MM.1S (cell line): Measurements from ENCODE around the gene GPANK1.
A peak's percentile ranks its signal among the peaks of the same experiment; 100 is the strongest.

ENCODE experiments used
- DNase-seq: peaks from one replicate; pipeline ENCODE4 v3.0.0-alpha.2; 2015
- H2AFZ ChIP-seq: fragments of 300-600 bp; sonication (generic); 2 replicates; pipeline ENCODE4 v1.6.0; 2016; ENCODE audit warnings: antibody characterized with exemption, low read length
- H3F3A ChIP-seq: fragments of 300-600 bp; sonication (generic); 2 replicates; pipeline ENCODE4 v1.6.1; 2016; ENCODE audit warnings: mild to moderate bottlenecking, antibody characterized with exemption, low read length, moderate library complexity, mixed read lengths; ENCODE audit not compliant: insufficient read depth
- H3K27ac ChIP-seq: fragments of 300-600 bp; sonication (generic); 2 replicates; pipeline ENCODE4 v1.5.1; 2016; ENCODE audit warnings: mild to moderate bottlenecking, low read length
- H3K27me3 ChIP-seq: fragments of 300-600 bp; sonication (generic); replicated peaks from 2 replicates; pipeline ENCODE4 v1.6.0; 2016; ENCODE audit warnings: low read length; ENCODE audit not compliant: insufficient read depth
- H3K36me3 ChIP-seq: fragments of 300-600 bp; sonication (generic); replicated peaks from 2 replicates; pipeline ENCODE4 v1.6.1; 2016; ENCODE audit warnings: mild to moderate bottlenecking, low read length, mixed read lengths; ENCODE audit not compliant: insufficient read depth
- H3K4me1 ChIP-seq: fragments of 300-600 bp; sonication (generic); 2 replicates; pipeline ENCODE4 v1.6.1; 2016; ENCODE audit warnings: low read length, mixed read lengths
- H3K4me2 ChIP-seq: fragments of 300-600 bp; sonication (generic); 2 replicates; pipeline ENCODE4 v1.6.0; 2016; ENCODE audit warnings: low read depth, low read length
- H3K4me3 ChIP-seq: fragments of 300-600 bp; sonication (generic); 2 replicates; pipeline ENCODE4 v1.5.1; 2016; ENCODE audit warnings: low read length, mixed read lengths
- H3K79me2 ChIP-seq: fragments of 300-600 bp; sonication (generic); 2 replicates; pipeline ENCODE4 v1.6.1; 2016; ENCODE audit warnings: mixed run types, low read length, mixed read lengths
- H3K9ac ChIP-seq: fragments of 300-600 bp; sonication (generic); 2 replicates; pipeline ENCODE4 v1.6.1; 2016; ENCODE audit warnings: low read length, mixed read lengths
- H3K9me2 ChIP-seq: fragments of 300-600 bp; sonication (generic); replicated peaks from 2 replicates; pipeline ENCODE4 v1.6.1; 2016; ENCODE audit warnings: mild to moderate bottlenecking, low read length, mixed read lengths; ENCODE audit not compliant: insufficient read depth
- H3K9me3 ChIP-seq: fragments of 300-600 bp; sonication (generic); replicated peaks from 2 replicates; pipeline ENCODE4 v1.6.1; 2016; ENCODE audit warnings: mild to moderate bottlenecking, low read length, mixed read lengths; ENCODE audit not compliant: insufficient read depth
- H4K20me1 ChIP-seq: fragments of 300-600 bp; sonication (generic); 2 replicates; pipeline ENCODE4 v1.6.1; 2016; ENCODE audit warnings: mild to moderate bottlenecking, low read length, moderate library complexity, mixed read lengths; ENCODE audit not compliant: insufficient read depth
- EZH2 ChIP-seq: fragments of 300-600 bp; sonication (generic); optimal IDR thresholded peaks from 2 replicates; pipeline ENCODE3; 2017; ENCODE audit warnings: low read depth, mild to moderate bottlenecking, antibody characterized with exemption, low read length, mixed read lengths
- EZH2phosphoT487 ChIP-seq: fragments of 300-600 bp; sonication (generic); IDR thresholded peaks from 2 replicates; pipeline ENCODE4 v1.6.1; 2018; ENCODE audit warnings: antibody characterized with exemption, low read length
- TF ChIP-seq, protein P1 (sequence below): fragments of 300-600 bp; sonication (generic); IDR thresholded peaks from 2 replicates; pipeline ENCODE4 v1.5.1; 2016; ENCODE audit warnings: antibody characterized with exemption, low read length, mixed read lengths

The GPANK1 gene

DNA sequence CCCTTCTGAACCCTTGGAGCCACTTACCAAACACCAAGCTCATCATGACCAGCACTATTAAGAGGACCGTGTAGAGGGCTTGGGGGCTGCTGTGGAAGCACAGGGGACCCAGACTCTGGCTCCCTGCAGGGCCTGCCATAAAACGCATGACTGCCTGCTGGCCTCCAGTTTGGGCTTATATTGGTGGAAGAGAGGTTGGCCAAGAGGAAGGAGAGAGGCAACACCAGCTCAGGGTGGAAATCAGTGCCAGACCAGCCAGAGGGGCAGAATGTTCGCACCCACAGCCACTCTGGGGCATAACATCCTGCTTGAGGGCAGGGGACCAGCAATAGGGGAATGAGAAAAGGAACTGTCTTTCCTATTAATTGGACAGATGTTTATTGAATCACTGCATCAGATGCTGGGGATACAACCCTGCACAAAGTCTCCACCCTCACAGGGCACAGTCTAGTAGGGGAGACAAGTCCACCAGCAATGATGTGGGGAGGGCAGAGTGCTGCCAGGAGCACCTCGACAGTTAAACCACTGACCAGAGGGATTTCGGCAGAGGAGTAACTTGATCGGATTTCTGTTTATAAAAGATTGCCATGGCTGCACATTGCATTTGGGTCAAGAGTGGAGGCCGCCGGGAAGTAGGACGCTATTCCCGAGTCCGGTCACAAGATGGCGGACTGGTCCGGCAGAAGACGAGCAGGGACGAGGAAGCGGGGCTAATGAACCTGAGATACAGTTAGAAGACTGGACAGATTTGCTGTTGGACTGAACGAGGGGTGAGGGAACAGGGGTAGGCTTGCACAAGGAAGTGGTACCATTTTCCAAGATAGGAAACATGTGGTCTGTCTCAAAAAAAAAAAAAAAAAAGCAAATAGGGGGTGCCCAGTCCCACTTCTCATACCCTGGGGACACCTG is 15.7 kb upstream of the GPANK1 start, which contains the start of gene LY6G5C:
TSS of gene LY6G5C (minus strand) at position 842 of the 909 bp plus-strand sequence. CDS start at position 148, 694 bp downstream.
- H3K36me3 ChIP-seq = no peaks in the 10 kb centered on the region
- no peaks in the 10 kb centered on the region; the same call in 1 of the 2 replicates for H3K4me1 ChIP-seq
- peak within 1 kb of the TSS; percentile 93 for H3K4me2 ChIP-seq
- H3F3A ChIP-seq = peaks cover 5% of the 10 kb centered on the region; the same call in 1 of the 2 replicates
- no peaks in the 10 kb centered on the region for H3K27me3 ChIP-seq
- peak within 1 kb of the TSS; percentile 58; the same call in 1 of the 2 replicates for H3K9ac ChIP-seq
- H4K20me1 ChIP-seq = no peaks in the 10 kb centered on the region
- no peaks in the 10 kb centered on the region for H3K79me2 ChIP-seq
- peak within 1 kb of the TSS; percentile 94 for H2AFZ ChIP-seq
- no peaks in the 10 kb centered on the region for H3K9me3 ChIP-seq
- DNase-seq = peak; percentile 65
- TF ChIP-seq, protein P1, sequence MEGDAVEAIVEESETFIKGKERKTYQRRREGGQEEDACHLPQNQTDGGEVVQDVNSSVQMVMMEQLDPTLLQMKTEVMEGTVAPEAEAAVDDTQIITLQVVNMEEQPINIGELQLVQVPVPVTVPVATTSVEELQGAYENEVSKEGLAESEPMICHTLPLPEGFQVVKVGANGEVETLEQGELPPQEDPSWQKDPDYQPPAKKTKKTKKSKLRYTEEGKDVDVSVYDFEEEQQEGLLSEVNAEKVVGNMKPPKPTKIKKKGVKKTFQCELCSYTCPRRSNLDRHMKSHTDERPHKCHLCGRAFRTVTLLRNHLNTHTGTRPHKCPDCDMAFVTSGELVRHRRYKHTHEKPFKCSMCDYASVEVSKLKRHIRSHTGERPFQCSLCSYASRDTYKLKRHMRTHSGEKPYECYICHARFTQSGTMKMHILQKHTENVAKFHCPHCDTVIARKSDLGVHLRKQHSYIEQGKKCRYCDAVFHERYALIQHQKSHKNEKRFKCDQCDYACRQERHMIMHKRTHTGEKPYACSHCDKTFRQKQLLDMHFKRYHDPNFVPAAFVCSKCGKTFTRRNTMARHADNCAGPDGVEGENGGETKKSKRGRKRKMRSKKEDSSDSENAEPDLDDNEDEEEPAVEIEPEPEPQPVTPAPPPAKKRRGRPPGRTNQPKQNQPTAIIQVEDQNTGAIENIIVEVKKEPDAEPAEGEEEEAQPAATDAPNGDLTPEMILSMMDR = peak; percentile 64
- no peak for TF ChIP-seq EZH2
- peak within 1 kb of the TSS; percentile 63 for H3K4me3 ChIP-seq
- no peak within 1 kb of the TSS for H3K27ac ChIP-seq
- no peaks in the 10 kb centered on the region for H3K9me2 ChIP-seq

GRCh38 chr6:31677955-31678354 is 13.2 kb upstream of the GPANK1 start:
- TF ChIP-seq EZH2 (no peak), EZH2phosphoT487 (no peak)
- TF ChIP-seq, protein P1 = no peak
- no peak overlapping the region for H3K4me3 ChIP-seq
- no peaks in the 10 kb centered on the region for H4K20me1 ChIP-seq
- H3K9ac ChIP-seq = no peak overlapping the region
- no peaks in the 10 kb centered on the region for H3K36me3 ChIP-seq
- no peak overlapping the region for H3K4me2 ChIP-seq
- no peaks in the 10 kb centered on the region; the same call in 1 of the 2 replicates for H3K4me1 ChIP-seq
- H3K9me2 ChIP-seq = no peaks in the 10 kb centered on the region
- H3K9me3 ChIP-seq = no peaks in the 10 kb centered on the region
- peaks cover 5% of the 10 kb centered on the region; the same call in 1 of the 2 replicates for H3F3A ChIP-seq
- no peaks in the 10 kb centered on the region for H3K27me3 ChIP-seq
- no peaks in the 10 kb centered on the region for H3K79me2 ChIP-seq
- H3K27ac ChIP-seq = no peak overlapping the region
- H2AFZ ChIP-seq = no peak overlapping the region
- no peak for DNase-seq

DNA sequence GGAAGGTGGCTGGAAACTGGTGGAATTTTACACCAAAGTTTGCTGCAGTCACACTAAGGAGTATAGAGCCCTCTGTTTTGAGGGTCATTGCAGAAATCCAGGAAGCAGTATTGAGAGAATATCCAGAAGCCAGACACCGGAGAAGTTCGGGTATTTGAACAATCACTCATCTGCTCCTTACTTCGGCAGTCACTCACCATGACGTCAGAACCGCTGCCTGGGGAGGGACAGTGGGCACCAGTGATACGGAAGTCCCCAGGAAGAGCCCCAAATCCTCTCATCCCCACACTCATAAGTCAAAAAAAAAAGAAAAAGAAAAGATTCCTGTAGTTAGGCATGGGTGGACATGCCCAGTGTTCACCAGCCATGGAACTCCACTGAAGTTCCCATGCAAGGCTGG is 12.1 kb upstream of the GPANK1 start:
- H3K9me2 ChIP-seq = no peaks in the 10 kb centered on the region
- no peak overlapping the region for H3K9ac ChIP-seq
- no peaks in the 10 kb centered on the region for H3K27me3 ChIP-seq
- no peaks in the 10 kb centered on the region for H4K20me1 ChIP-seq
- TF ChIP-seq EZH2phosphoT487 (no peak), EZH2 (no peak)
- TF ChIP-seq, protein P1 = no peak
- H3K79me2 ChIP-seq = no peaks in the 10 kb centered on the region
- no peak overlapping the region for H3K4me2 ChIP-seq
- H3K9me3 ChIP-seq = no peaks in the 10 kb centered on the region
- H3K36me3 ChIP-seq = no peaks in the 10 kb centered on the region
- no peak overlapping the region for H2AFZ ChIP-seq
- H3F3A ChIP-seq = peaks cover 5% of the 10 kb centered on the region; the same call in 1 of the 2 replicates
- H3K4me3 ChIP-seq = no peak overlapping the region
- DNase-seq = no peak
- no peak overlapping the region for H3K27ac ChIP-seq
- H3K4me1 ChIP-seq = no peaks in the 10 kb centered on the region; the same call in 1 of the 2 replicates
